GM10248 (cell line): ENCODE data around the gene DEAF1.

Experiments used
- CTCF ChIA-PET: fragments of 300-600 bp; sonication (Branson Sonifier 250); formaldehyde crosslinking; extraction: SDS; loops from one replicate; lab custom pipeline; 2021; ENCODE audit warnings: antibody characterized with exemption; lab: Yijun Ruan, JAX
- POLR2A ChIA-PET: fragments of 350-650 bp; sonication (Branson Sonifier 250); formaldehyde crosslinking; extraction: SDS; loops from one replicate; lab custom pipeline; 2020; ENCODE audit warnings: antibody characterized with exemption; lab: Yijun Ruan, JAX
- DNase-seq: peaks from one replicate; pipeline ENCODE4 v3.0.0; 2012; ENCODE audit errors: extremely low spot score
- TF ChIP-seq, protein P1 (sequence below): IDR thresholded peaks from 2 replicates; pipeline ENCODE4 v1.5.1; 2012; ENCODE audit warnings: mild to moderate bottlenecking, low read depth; ENCODE audit errors: extremely low read depth, missing control alignments, control extremely low read depth

DEAF1 gene

DNA sequence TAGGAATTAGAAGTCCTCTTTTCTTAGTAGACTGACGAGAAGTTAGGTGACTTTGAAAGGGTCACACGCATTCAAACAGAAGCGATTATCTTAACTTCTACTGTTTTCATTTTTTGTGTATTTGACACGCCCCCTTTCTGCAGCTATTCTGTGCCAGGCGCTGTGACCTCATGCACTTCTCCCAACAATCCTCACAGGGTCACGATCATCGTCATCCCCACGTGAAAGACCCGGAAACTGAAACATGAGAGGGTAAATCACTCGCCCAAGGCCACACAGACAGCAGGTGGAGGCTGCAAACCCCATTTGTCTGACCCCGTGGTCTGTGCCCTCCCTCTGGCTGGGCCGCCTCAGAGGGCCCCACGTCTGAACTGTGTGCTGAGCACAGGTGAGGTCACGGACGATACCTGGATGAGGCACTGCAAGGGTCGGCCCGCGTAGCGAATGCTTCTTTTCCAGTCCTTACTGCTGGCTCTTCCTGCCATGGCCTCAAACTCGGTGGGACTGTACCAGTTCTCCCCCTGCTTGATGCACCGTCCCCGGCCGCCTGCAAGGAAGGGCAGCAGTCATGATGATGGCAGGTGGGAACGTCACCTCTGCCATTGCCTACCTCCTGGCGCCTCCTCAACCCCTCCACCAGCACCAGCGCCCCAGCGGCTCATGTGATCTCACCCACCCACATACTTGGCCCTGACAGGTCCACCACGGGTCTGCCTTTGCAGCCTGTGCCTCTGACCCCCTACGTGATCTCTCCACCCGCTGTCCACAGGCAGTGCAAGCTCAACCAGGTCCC lies 8.4 kb downstream of the DEAF1 start:
- ChIA-PET POLR2A (no interaction called here), CTCF (interaction anchor here (1.2 kb wide), 1 partner anchor 12 kb away, joined by 5 read pairs; no protein-coding TSS in a partner anchor)
- TF ChIP-seq, protein P1, sequence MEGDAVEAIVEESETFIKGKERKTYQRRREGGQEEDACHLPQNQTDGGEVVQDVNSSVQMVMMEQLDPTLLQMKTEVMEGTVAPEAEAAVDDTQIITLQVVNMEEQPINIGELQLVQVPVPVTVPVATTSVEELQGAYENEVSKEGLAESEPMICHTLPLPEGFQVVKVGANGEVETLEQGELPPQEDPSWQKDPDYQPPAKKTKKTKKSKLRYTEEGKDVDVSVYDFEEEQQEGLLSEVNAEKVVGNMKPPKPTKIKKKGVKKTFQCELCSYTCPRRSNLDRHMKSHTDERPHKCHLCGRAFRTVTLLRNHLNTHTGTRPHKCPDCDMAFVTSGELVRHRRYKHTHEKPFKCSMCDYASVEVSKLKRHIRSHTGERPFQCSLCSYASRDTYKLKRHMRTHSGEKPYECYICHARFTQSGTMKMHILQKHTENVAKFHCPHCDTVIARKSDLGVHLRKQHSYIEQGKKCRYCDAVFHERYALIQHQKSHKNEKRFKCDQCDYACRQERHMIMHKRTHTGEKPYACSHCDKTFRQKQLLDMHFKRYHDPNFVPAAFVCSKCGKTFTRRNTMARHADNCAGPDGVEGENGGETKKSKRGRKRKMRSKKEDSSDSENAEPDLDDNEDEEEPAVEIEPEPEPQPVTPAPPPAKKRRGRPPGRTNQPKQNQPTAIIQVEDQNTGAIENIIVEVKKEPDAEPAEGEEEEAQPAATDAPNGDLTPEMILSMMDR: no peak
- DNase-seq: no peak

DNA sequence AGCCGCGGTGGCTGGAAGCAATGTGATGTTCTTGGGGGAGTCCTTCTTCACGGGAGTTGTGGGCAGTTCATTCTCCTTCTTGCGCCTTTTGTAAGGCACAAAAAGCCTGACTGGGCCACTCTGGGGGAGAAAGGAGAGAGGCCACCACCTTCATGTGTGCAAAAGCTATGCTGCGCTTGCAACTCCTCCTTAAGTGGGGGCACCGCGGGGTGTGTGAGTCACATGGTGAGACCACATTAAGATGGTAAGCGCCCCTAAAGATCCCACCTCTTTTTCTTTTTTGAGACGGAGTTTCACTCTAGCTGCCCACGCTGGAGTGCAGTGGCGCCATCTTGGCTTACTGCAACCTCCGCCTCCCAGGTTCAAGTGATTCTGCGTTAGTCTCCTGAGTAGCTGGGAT lies 14.1 kb downstream of the DEAF1 start:
- ChIA-PET POLR2A (no interaction called here), CTCF (interaction anchor here (1.3 to 2.1 kb wide), 2 partner anchors 8 to 26 kb away, joined by 3 to 7 read pairs; no protein-coding TSS in a partner anchor)
- TF ChIP-seq, protein P1: no peak
- DNase-seq: no peak

DNA sequence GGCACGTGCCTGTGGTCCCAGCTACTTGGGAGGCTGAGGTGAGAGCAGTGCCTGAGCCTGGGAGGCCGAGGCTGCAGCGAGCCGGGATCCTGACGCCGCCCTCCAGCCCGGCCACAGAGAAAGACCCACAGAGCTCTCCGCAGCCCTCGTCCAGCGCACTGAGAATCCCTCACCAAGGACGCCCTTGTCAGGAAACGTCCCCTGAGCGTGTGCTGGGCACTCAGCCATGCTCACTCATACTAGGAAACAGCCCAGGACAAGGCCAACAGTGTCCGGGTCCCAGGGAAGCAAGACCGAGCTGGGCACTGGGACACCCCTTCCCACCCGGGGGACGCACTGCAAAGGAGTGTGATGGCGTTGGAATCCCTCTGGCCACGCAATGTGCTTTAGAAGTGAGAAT lies 14.5 kb downstream of the DEAF1 start:
- DNase-seq: no peak
- TF ChIP-seq, protein P1: no peak
- CTCF ChIA-PET: interaction anchor here (1.0 to 2.1 kb wide), 3 partner anchors 13 to 64 kb away, joined by 3 to 9 read pairs (median 4); no protein-coding TSS in a partner anchor
- POLR2A ChIA-PET: no interaction called here

DNA sequence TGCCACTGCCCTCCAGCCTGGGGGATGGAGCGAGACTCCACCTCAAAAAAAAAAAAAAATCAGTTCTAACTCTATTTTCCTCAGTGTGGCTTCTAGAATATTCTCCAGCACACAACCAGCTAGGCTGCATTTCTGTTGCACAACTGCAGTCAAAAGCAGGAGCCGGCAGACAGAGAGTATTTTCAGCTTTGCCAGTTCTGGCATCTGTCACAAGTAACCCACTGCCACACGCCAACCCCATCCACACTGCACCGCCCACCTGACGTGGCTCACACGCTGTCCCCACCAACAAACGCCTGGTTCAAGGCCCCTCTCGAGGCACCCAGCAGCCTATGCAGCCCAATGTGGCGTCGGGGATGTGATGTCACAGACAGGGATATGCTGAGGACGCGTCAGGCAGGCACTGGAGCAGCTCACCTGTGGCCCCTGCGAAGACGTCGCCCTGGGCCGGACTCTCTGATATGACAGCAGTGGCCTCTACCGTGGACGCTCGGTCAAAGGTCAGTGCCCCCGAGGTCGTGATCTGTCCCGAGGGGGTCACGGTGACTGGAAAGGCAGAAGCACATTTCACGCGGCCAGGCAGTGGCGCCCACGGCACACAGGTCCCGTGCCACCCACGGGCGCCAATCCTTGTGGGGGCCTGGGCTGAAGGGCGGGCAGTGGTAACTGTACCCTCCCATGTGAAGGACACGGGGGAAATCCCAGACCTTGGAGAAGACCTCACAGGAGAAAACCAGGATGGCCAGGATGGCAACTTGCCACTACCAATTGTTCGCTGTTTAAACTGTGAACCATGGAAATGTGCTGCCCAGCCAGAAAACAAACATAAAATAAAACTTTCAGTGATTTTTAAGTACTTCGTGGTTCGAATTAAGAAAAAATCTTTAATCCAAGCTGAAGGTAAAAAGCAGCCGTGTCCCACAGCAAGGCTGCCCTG lies 15.5 kb downstream of the DEAF1 start:
- TF ChIP-seq, protein P1: no peak
- ChIA-PET CTCF (interaction anchor here (1.0 to 2.1 kb wide), 5 partner anchors 13 to 64 kb away, joined by 3 to 9 read pairs (median 4); partner anchors contain the start of genes DEAF1 and TMEM80), POLR2A (interaction anchor here (0.6 kb wide), 1 partner anchor 435 kb away, joined by 4 read pairs; no protein-coding TSS in a partner anchor)
- no peak for DNase-seq

DNA sequence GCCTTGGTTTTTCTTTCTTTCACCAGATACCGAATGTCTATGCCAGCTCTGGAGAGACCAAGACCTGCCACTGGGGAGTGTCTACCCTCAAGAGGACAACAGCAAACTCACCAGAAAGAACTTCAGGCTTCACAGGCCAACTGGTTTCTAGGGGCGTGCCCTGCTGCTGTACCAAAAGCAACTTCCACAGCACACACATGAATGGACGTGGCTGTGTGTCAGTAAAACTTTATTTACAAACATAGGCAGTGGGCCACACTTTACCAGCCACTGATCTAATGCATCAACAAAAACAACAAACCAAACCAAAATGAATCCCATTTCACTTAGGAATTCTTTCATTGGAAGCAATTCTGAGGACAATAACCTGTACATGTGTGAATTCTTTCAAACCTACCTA lies 16.7 kb downstream of the DEAF1 start:
- TF ChIP-seq, protein P1: no peak
- ChIA-PET POLR2A (no interaction called here), CTCF (interaction anchor here (1.5 to 2.1 kb wide), 2 partner anchors 15 to 17 kb away, joined by 5 to 9 read pairs; partner anchors contain the start of genes DEAF1 and TMEM80)
- DNase-seq: no peak

DNA sequence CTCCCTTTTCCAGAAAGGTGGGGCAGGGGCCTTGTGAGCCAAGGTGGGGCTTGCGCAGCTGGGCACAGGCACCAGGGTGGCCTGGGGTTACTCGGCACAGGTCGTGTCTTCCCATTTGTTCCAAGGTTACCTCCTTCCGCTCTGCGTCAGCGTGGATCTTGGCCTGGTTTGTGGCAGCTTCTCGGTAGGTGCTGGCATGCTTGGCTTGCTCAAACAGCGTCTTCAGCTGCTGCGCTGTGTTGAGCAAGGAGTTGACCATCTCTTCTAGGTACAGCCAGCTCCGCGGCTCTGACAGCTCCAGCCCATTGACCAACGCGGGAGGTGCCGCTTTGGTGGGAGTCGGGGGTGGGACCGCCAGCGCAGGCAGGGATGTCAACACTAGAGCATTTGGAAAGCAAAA lies 20.6 kb downstream of the DEAF1 start:
- DNase-seq: no peak
- ChIA-PET CTCF (interaction anchor here (0.9 to 2.0 kb wide), 6 partner anchors 12 to 119 kb away, joined by 3 to 10 read pairs (median 4); no protein-coding TSS in a partner anchor), POLR2A (no interaction called here)
- TF ChIP-seq, protein P1: no peak
